Body of pancreas (tissue), 4 donors: ENCODE results near the gene DMXL2. TPM values are rescaled to one million over a fixed set of nuclear protein-coding genes. Genes with fewer than 3 reads are reported as not detected.

Experiments
- ATAC-seq: fragments of 150-250 bp; one replicate; pipeline ENCODE4 v1.9.1; 2016
- DNase-seq, 4 donors: peaks; one replicate each; pipeline ENCODE4 v3.0.0-alpha.2; 2019
- H3K27ac ChIP-seq, 4 donors: fragments of 200-600 bp; sonication (generic); 1 replicate in 3 of 4; 2 replicates in 1 of 4; pipeline versions ENCODE4 v1.5.1 to v1.6.1; 2016 to 2019; ENCODE audit warnings: mild to moderate bottlenecking in 1 of 4, mixed read lengths in 1 of 4, moderate library complexity in 1 of 4
- H3K27me3 ChIP-seq, 2 donors: fragments of 200-600 bp; sonication (generic); one replicate each; pipeline ENCODE4 v1.6.0; 2016; ENCODE audit warnings: mild to moderate bottlenecking in 1 of 2
- H3K36me3 ChIP-seq, 2 donors: fragments of 200-600 bp; sonication (generic); replicated peaks in 1 of 2; 2 replicates each; pipeline ENCODE4 v1.5.1; 2016; ENCODE audit warnings: low read depth in 2 of 2; ENCODE audit not compliant: insufficient read depth in 1 of 2
- H3K4me1 ChIP-seq: fragments of 200-600 bp; sonication (generic); one replicate; pipeline ENCODE4 v1.6.0; 2016
- H3K4me3 ChIP-seq, 2 donors: fragments of 200-600 bp; sonication (generic); 1 replicate in 1 of 2; 2 replicates in 1 of 2; pipeline ENCODE4 v1.5.1; 2016 to 2019
- H3K9me3 ChIP-seq, 3 donors: fragments of 200-600 bp; sonication (generic); 1 replicate in 2 of 3; 2 replicates in 1 of 3; pipeline ENCODE4 v1.5.1; 2016
- CTCF ChIP-seq, 7 experiments: fragments of 450-650 bp in 4 of 7; fragments of 200-600 bp in 3 of 7; sonication (generic) in 3 of 7; IDR thresholded peaks; one replicate each; pipeline ENCODE4 v1.5.1; 2016 to 2019; ENCODE audit warnings: antibody characterized with exemption in 7 of 7
- POLR2A ChIP-seq, 3 donors: fragments of 450-650 bp; IDR thresholded peaks; one replicate each; pipeline ENCODE4 v1.6.1; 2016; ENCODE audit warnings: antibody characterized with exemption in 3 of 3, mild to moderate bottlenecking in 2 of 3
- WGBS, 2 donors: methylation state at CpG; one replicate each; pipeline ENCODE4 v1.1.5; 2017; 5-methylcytosine and 5-hydroxymethylcytosine counted together
- intact Hi-C: fragments of 100-400 bp; cut with DNase I; formaldehyde crosslinking; loops from one replicate; pipeline ENCODE4 v1.15.1; 2023
- total RNA-seq, 2 donors: library from RNA; depleted of rRNA; stranded (reverse); fragments of >200 nt; gene quantifications; one replicate each; pipeline ENCODE4 v1.1.0, GENCODE V29; 2016

Gene DMXL2
- total RNA-seq, 2 donors from 2014 or later: 34.8 to 48.1 TPM

- intact Hi-C loops: no loop called here
- peak in 1 of 4 donors; percentile 19 for DNase-seq
- TF ChIP-seq CTCF (IDR thresholded peaks at IDR 0.05): no peak
- TF ChIP-seq POLR2A (IDR thresholded peaks at IDR 0.05): no peak
- WGBS, 2 donors: 68 to 73% methylated on average over 5 of the region's 5 CpGs
- Histone ChIP-seq H3K36me3 (no peaks in the 10 kb centered on the region), H3K9me3 (no peaks in the 10 kb centered on the region), H3K4me3 (no peak overlapping the region), H3K27me3 (no peaks in the 10 kb centered on the region), H3K4me1 (peaks cover 28% of the 10 kb centered on the region), H3K27ac (no peak overlapping the region)
- ATAC-seq: no peak
Measured at GRCh38 chr15:51491941-51492340, 130.6 kb downstream of the DMXL2 start.

GRCh38 chr15:51484781-51485180 lies 137.8 kb downstream of the DMXL2 start:
- WGBS, 2 donors: 82 to 96% methylated on average over 1 of the region's 1 CpG
- Histone ChIP-seq H3K4me3 (no peak overlapping the region), H3K4me1 (no peaks in the 10 kb centered on the region), H3K27me3 (no peaks in the 10 kb centered on the region), H3K27ac (no peak overlapping the region), H3K9me3 (peaks cover 0 to 6% (median 0%) of the 10 kb centered on the region in 3 donors), H3K36me3 (no peaks in the 10 kb centered on the region)
- DNase-seq: no peak
- intact Hi-C loops: no loop called here
- ATAC-seq: no peak
- TF ChIP-seq CTCF (IDR thresholded peaks at IDR 0.05): no peak
- TF ChIP-seq POLR2A (IDR thresholded peaks at IDR 0.05): no peak

GRCh38 chr15:51483985-51484384 lies 138.6 kb downstream of the DMXL2 start:
- TF ChIP-seq CTCF (IDR thresholded peaks at IDR 0.05) (no peak), POLR2A (IDR thresholded peaks at IDR 0.05) (no peak)
- Histone ChIP-seq H3K27ac (no peak overlapping the region), H3K36me3 (no peaks in the 10 kb centered on the region), H3K9me3 (peaks cover 0 to 6% (median 0%) of the 10 kb centered on the region in 3 donors), H3K4me1 (no peaks in the 10 kb centered on the region), H3K27me3 (no peaks in the 10 kb centered on the region), H3K4me3 (no peak overlapping the region)
- WGBS, 2 donors: 92 to 100% methylated on average over 2 to 3 of the region's 3 CpGs
- intact Hi-C loops: no loop called here
- DNase-seq (no peak), ATAC-seq (no peak)

- H3K4me3 ChIP-seq: no peak overlapping the region
- no peak for DNase-seq
- no peak for ATAC-seq
- intact Hi-C loops: no loop called here
- no peaks in the 10 kb centered on the region for H3K4me1 ChIP-seq
- H3K27me3 ChIP-seq: no peaks in the 10 kb centered on the region
- no peak overlapping the region for H3K27ac ChIP-seq
- H3K9me3 ChIP-seq: peaks cover 0 to 6% (median 0%) of the 10 kb centered on the region in 3 donors
- no peaks in the 10 kb centered on the region for H3K36me3 ChIP-seq
- 80% methylated on average over 8 of the region's 8 CpGs; no CpG with 5 or more reads in 1 of the 2 donors for WGBS, 2 donors
- TF ChIP-seq CTCF (IDR thresholded peaks at IDR 0.05) (no peak), POLR2A (IDR thresholded peaks at IDR 0.05) (no peak)
Measured at GRCh38 chr15:51483520-51483919, 139.1 kb downstream of the DMXL2 start.

- TF ChIP-seq POLR2A (IDR thresholded peaks at IDR 0.05) (no peak), CTCF (IDR thresholded peaks at IDR 0.05) (no peak)
- Histone ChIP-seq H3K4me1 (no peaks in the 10 kb centered on the region), H3K27me3 (no peaks in the 10 kb centered on the region), H3K4me3 (no peak overlapping the region), H3K36me3 (peaks cover 0 to 2% of the 10 kb centered on the region in 2 donors), H3K9me3 (no peaks in the 10 kb centered on the region), H3K27ac (no peak overlapping the region)
- ATAC-seq (no peak), DNase-seq (no peak)
- intact Hi-C loops: no loop called here
Measured at GRCh38 chr15:51475736-51476135, 146.8 kb downstream of the DMXL2 start.
